Activated T-cell treated with anti-CD3 and anti-CD28 coated beads for 4 hours (primary cell): ENCODE data around the gene ZNF646.
A peak's percentile ranks its signal among the peaks of the same experiment; 100 is the strongest.

Source experiments
- DNase-seq: peaks from one replicate; pipeline ENCODE4 v3.0.0-alpha.2; 2020

The ZNF646 gene

GRCh38 chr16:31073970-31074813 is at the start of gene ZNF646, which contains the start of gene ZNF668:
Gene ZNF646 (plus strand): TSS chr16:31074422. CDS start chr16:31076325, 1,903 bp downstream.
Gene ZNF668 (minus strand): TSS chr16:31074240. CDS start chr16:31064459, 9,781 bp downstream.
- DNase-seq: peak; percentile 96

GRCh38 chr16:31025339-31025738 is 48.9 kb upstream of the ZNF646 start:
- DNase-seq: no peak

GRCh38 chr16:31029272-31029671 is 45.0 kb upstream of the ZNF646 start:
- no peak for DNase-seq

- no peak for DNase-seq
These were observed 42.9 kb upstream of the ZNF646 start for GRCh38 chr16:31031276-31031675.

- DNase-seq: peak; percentile 96
These were observed 41.2 kb upstream of the ZNF646 start, which contains the start of gene STX4 for GRCh38 chr16:31032736-31033708. Gene STX4 (plus strand): TSS chr16:31033558. CDS start chr16:31033806, 248 bp downstream.

GRCh38 chr16:31033709-31034492 is 40.3 kb upstream of the ZNF646 start:
- peak; percentile 79 for DNase-seq

GRCh38 chr16:31036691-31037090 is 37.5 kb upstream of the ZNF646 start:
- no peak for DNase-seq

GRCh38 chr16:31038993-31039392 is 35.2 kb upstream of the ZNF646 start:
- no peak for DNase-seq

GRCh38 chr16:31042866-31043265 is 31.4 kb upstream of the ZNF646 start:
- DNase-seq: no peak

- DNase-seq: no peak
These were observed 30.9 kb upstream of the ZNF646 start for GRCh38 chr16:31043352-31043751.

- DNase-seq: no peak
These were observed 30.2 kb upstream of the ZNF646 start for GRCh38 chr16:31043898-31044481.

- no peak for DNase-seq
These were observed 23.8 kb upstream of the ZNF646 start for GRCh38 chr16:31050280-31051030.

- DNase-seq: no peak
These were observed 22.1 kb upstream of the ZNF646 start for GRCh38 chr16:31052114-31052513.

- DNase-seq: no peak
These were observed 18.6 kb upstream of the ZNF646 start for GRCh38 chr16:31055613-31056012.

- no peak for DNase-seq
These were observed 13.0 kb upstream of the ZNF646 start for GRCh38 chr16:31061126-31061812.

- no peak for DNase-seq
These were observed 12.3 kb upstream of the ZNF646 start for GRCh38 chr16:31061813-31062440.

- no peak for DNase-seq
These were observed 10.8 kb upstream of the ZNF646 start for GRCh38 chr16:31063495-31063842.

- no peak for DNase-seq
These were observed 10.2 kb upstream of the ZNF646 start for GRCh38 chr16:31063843-31064611.

- no peak for DNase-seq
These were observed 9.2 kb upstream of the ZNF646 start for GRCh38 chr16:31064882-31065461.
